Upper lobe of right lung (tissue), 1 donor: ENCODE results near the gene NCLN. TPM values are rescaled to one million over a fixed set of nuclear protein-coding genes. Genes with fewer than 3 reads are reported as not detected.
A peak's percentile ranks its signal among the peaks of the same experiment; 100 is the strongest.

Experiments
- ATAC-seq: fragments of 200-7000 bp; cut with Tn5 transposase; one replicate; pipeline ENCODE4 v1.9.1; 2020; ENCODE audit warnings: mild to moderate bottlenecking, moderate library complexity
- DNase-seq: peaks from one replicate; pipeline ENCODE4 v3.0.0-alpha.2; 2020
- H3K27ac ChIP-seq: fragments of 200-600 bp; one replicate; pipeline ENCODE4 v1.8.0; 2022
- H3K27me3 ChIP-seq: fragments of 200-600 bp; one replicate; pipeline ENCODE4 v1.8.0; 2022; ENCODE audit warnings: mild to moderate bottlenecking
- H3K36me3 ChIP-seq: fragments of 200-600 bp; one replicate; pipeline ENCODE4 v1.8.0; 2022
- H3K4me1 ChIP-seq: fragments of 200-600 bp; one replicate; pipeline ENCODE4 v1.8.0; 2022
- H3K4me3 ChIP-seq: fragments of 200-600 bp; one replicate; pipeline ENCODE4 v1.8.0; 2022; ENCODE audit warnings: mild to moderate bottlenecking
- H3K9me3 ChIP-seq: fragments of 200-600 bp; one replicate; pipeline ENCODE4 v1.8.0; 2022
- intact Hi-C: fragments of 100-400 bp; cut with DNase I; formaldehyde crosslinking; loops from one replicate; pipeline ENCODE4 v1.11.0; 2022
- total RNA-seq: library from RNA; stranded (reverse); fragmentation: NEBNext Ultra II Directional; extraction: Animal tissue kit (Norgen Biotek cat#: 25700); gene quantifications from one replicate; pipeline ENCODE4 v1.2.1, GENCODE V29; 2021
- TF ChIP-seq, protein P1 (sequence below): fragments of 200-600 bp; IDR thresholded peaks from one replicate; pipeline ENCODE4 v1.8.0; 2022; ENCODE audit warnings: antibody characterized with exemption
- donor health status: DM: no; HTN: yes; CAD: no; lungs with severe emphysema.

Gene NCLN
- total RNA-seq, 1 donor from 2014 or later = 71.4 TPM

DNA sequence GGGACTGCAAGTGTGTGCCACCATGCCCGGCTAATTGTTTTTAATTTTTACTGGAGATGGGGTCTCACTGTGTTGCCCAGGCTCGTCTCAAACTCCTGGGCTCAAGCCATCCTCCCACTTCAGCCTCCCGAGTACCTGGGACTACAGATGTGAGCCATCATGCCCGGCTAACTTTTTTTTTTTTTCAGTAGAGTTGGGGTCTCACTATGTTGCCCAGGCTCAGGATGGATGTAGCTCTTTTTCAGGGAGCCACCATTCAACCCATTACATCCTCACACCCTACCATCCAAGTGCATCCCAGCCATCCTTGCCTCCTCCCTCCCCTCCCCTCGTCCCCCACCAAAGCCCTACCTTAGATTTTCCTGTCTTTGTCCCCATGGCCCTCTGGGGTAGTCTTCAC, 53.6 kb downstream of the NCLN start:
- H3K4me3 ChIP-seq = no peak overlapping the region
- no peaks in the 10 kb centered on the region for H3K9me3 ChIP-seq
- ATAC-seq (no peak), DNase-seq (no peak)
- no peak overlapping the region for H3K27ac ChIP-seq
- H3K36me3 ChIP-seq = no peaks in the 10 kb centered on the region
- no peaks in the 10 kb centered on the region for H3K4me1 ChIP-seq
- TF ChIP-seq, protein P1, sequence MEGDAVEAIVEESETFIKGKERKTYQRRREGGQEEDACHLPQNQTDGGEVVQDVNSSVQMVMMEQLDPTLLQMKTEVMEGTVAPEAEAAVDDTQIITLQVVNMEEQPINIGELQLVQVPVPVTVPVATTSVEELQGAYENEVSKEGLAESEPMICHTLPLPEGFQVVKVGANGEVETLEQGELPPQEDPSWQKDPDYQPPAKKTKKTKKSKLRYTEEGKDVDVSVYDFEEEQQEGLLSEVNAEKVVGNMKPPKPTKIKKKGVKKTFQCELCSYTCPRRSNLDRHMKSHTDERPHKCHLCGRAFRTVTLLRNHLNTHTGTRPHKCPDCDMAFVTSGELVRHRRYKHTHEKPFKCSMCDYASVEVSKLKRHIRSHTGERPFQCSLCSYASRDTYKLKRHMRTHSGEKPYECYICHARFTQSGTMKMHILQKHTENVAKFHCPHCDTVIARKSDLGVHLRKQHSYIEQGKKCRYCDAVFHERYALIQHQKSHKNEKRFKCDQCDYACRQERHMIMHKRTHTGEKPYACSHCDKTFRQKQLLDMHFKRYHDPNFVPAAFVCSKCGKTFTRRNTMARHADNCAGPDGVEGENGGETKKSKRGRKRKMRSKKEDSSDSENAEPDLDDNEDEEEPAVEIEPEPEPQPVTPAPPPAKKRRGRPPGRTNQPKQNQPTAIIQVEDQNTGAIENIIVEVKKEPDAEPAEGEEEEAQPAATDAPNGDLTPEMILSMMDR = no peak
- intact Hi-C loops = no loop called here
- no peaks in the 10 kb centered on the region for H3K27me3 ChIP-seq

DNA sequence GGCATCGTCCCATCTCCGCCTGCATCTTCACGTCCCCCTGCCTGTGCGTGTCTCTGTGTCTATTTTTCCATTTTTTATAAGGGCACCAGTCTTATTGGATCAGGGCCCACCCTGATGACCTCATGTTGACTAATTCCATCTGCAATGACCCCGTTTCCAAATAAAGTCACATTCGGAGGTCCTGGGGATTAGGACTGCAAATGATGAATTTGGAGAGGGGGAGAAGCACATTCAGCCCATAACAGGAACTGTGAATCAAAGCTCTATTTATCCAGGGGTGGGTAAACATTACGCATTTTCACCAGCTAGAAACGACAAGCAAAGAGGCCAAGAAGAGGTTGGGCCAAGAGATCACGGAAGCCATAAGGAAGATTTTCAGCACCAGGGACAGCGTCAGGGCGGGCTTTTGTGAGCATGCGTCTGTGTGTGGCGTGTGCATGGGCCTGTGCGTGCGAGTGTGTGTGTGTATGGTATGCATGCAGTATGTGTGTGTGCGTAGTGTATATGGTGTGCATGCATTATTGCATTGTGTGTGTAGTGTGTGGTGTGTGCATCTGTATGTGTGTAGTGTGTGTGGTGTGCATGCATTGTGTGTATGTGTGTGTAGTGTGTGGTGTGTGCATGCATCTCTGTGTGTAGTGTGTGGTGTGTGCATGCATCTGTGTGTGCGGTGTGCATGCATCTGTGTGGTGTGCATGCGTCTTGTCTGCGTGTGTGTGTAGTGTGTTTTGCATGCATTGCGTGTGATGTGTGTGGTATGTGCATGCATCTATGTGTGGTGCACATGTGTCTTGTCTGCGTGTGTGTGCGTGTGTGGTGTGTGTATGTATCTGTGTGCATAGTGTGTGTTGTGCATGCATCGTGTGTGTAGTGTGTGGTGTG, 58.3 kb downstream of the NCLN start:
- TF ChIP-seq, protein P1 = no peak
- Histone ChIP-seq H3K36me3 (no peaks in the 10 kb centered on the region), H3K4me3 (no peak overlapping the region), H3K9me3 (no peaks in the 10 kb centered on the region), H3K27ac (no peak overlapping the region), H3K27me3 (no peaks in the 10 kb centered on the region), H3K4me1 (no peaks in the 10 kb centered on the region)
- intact Hi-C loops = no loop called here
- DNase-seq (no peak), ATAC-seq (peak; percentile 57)

DNA sequence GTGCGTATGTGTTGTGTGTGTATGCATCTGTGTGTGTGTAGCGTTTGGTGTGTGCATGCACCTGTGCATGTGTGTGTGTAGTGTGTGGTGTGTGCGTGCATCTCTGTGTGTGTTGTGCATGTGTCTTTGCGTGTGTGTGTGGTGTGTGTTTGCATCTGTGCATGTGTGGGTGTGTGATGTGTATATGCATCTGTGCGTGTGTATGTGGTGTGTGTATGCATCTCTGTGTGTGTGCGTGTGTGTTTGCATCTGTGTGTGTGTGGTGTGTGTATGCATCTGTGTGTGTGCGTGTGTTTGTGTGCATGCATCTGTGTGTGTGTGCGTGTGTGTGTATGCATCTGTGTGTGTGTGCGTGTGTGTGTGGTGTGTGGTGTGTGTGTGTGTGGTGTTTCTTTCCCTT, 59.3 kb downstream of the NCLN start:
- TF ChIP-seq, protein P1 = no peak
- no peaks in the 10 kb centered on the region for H3K36me3 ChIP-seq
- H3K27ac ChIP-seq = no peak overlapping the region
- no peaks in the 10 kb centered on the region for H3K27me3 ChIP-seq
- DNase-seq (no peak), ATAC-seq (no peak)
- H3K4me1 ChIP-seq = no peaks in the 10 kb centered on the region
- no peak overlapping the region for H3K4me3 ChIP-seq
- H3K9me3 ChIP-seq = no peaks in the 10 kb centered on the region
- intact Hi-C loops = no loop called here

DNA sequence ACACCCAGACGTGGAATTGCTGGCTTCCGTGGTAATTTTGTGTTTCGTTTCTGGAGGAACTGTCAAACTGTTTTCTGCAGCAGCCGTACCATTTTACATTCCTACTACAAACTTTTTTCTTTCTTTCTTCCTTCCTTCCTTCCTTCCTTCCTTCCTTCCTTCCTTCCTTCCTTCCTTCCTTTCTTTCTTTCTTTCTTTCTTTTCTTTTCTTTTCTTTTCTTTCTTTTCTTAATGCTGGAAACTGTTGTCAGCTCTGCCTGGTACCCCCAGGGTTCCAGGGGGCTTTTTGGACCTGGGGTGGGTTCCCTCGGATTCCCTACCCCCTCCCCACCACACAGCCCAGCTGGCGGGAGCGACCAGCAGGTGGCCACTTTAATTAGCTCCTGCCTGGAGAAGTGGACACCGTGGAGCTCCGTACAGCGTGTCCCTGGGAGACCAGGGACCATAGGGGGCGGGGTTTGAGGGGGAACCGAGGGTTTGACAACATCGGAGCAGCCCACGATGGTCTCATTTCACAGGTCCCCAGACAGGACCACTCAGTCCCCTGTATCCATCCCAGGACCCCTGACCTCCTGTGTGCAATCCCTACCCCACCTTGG, 63.1 kb downstream of the NCLN start:
- no peak for ATAC-seq
- Histone ChIP-seq H3K36me3 (no peaks in the 10 kb centered on the region), H3K27me3 (peaks cover 6% of the 10 kb centered on the region), H3K4me3 (no peak overlapping the region), H3K9me3 (no peaks in the 10 kb centered on the region), H3K4me1 (no peaks in the 10 kb centered on the region), H3K27ac (no peak overlapping the region)
- intact Hi-C loops = no loop called here
- TF ChIP-seq, protein P1 = no peak
- no peak for DNase-seq

DNA sequence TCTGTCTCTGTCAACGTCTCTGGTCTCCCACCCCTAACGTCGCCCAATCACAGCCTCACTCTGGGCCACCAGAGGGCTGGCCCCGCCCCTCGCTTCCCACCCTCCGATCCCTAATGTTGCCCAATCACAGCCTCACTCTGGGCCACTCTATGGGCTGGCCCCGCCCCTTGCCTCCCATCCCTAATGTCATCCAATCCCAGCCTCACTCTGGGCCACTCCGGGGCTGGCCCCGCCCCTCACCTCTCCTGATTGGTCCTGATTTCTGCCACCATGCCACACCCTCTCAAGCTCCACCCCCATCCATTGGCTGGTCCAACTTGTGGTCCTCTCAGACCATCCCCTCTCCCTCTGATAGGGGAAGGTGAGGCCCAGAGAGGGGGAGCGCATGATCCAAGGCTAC, 63.7 kb downstream of the NCLN start:
- TF ChIP-seq, protein P1 = no peak
- H3K36me3 ChIP-seq = no peaks in the 10 kb centered on the region
- H3K9me3 ChIP-seq = no peaks in the 10 kb centered on the region
- H3K27me3 ChIP-seq = peaks cover 6% of the 10 kb centered on the region
- ATAC-seq (no peak), DNase-seq (no peak)
- H3K27ac ChIP-seq = no peak overlapping the region
- no peaks in the 10 kb centered on the region for H3K4me1 ChIP-seq
- intact Hi-C loops = no loop called here
- H3K4me3 ChIP-seq = no peak overlapping the region
